HG02852 (cell line): ENCODE measurements around the gene ALDH3B2.
"Not testable (repeated sequence)": the region's sequence is repeated elsewhere in the genome, so short reads cannot be mapped to it uniquely, and the experiment has no call there.

Experiments used
- ATAC-seq: cut with Tn5 transposase; IDR thresholded peaks from one replicate; pipeline ENCODE4 v1.9.1; 2021; ENCODE audit warnings: mild to moderate bottlenecking, moderate library complexity; ENCODE audit not compliant: unreplicated experiment

ALDH3B2 gene

DNA sequence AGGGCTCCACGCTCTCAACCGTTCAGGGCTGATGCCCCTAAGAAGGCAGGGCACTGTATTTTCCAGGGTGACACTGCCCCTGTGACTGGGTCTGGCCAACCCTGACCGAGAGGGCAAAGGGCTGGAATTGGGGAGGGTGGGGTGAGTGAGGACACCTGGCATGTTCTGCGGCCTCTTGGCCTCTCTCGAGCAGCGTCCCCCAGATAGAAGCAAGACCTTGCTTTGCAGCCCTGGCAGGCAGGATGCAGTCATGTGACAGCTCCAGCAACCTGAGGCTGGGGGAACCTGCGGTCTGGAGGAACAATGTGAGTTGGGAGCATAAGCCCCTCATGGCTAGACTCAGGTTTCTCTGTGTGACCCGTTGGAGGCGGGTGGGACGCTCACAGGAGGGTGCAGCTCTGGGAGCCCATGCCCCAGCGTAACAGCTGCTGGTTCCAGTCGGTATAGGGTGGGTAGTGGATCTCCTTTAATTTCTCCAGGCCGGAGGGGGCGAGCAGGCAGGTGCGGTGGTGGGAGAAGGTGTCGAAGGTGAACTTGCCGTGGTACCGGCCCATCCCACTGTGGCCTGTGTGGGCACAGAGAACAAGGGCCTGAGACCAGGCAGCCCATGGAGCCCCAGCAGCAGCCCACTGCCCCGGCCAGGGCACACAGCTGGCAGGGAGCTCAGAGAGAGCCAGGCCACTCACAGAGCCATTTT is 11.4 kb downstream of the ALDH3B2 start:
- ATAC-seq = no peak

DNA sequence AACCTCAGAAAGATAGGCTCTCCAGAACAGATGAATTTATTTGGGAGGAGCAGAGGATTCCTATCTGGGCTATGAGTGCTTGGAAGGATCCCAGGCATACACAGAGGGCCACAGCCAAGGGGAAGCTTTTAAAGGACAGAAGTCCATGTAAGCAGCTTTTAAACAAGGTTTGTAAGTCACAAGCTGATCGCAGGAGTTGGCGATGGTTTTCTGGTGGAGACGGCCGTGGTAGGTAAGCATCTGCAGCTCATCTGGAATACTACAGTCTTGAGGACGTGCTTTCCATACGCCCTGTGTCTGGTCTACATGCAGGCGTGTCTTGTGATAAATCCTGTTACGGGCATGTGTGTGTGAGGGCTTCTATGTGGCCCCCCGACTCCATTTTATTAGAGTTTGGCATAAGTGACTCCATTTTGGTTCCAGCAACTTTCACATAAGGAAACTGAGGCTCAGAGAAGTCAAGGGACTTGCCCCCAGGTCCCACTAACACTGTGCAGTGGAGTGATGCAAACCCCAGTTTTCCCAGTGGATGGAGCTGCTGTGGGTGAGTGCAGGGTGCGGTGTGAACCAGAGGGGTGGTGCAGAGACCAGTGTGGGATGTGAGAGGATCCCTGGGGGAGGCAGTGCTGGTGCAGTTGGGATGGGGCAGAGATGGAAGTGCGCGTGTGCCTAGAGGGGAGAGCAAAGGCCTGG is 12.1 kb downstream of the ALDH3B2 start:
- ATAC-seq = no peak

DNA sequence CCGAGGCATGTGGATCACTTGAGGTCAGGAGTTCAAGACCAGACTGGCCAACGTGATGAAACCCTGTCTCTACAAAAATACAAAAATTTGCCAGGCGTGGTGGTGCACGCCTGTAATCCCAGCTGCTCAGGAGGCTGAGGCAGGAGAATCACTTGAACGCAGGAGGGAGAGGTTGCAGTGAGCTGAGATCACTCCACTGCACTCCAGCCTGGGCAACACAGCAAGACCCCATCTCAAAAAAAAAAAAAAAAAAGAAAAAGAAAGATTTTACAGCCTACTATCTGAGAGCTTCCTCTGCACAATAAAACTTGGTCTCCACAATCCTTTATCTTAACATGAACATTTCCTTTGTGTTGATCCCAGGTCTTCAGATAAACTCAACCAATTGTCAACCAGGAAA is 13.7 kb downstream of the ALDH3B2 start:
- ATAC-seq = not testable (repeated sequence)

DNA sequence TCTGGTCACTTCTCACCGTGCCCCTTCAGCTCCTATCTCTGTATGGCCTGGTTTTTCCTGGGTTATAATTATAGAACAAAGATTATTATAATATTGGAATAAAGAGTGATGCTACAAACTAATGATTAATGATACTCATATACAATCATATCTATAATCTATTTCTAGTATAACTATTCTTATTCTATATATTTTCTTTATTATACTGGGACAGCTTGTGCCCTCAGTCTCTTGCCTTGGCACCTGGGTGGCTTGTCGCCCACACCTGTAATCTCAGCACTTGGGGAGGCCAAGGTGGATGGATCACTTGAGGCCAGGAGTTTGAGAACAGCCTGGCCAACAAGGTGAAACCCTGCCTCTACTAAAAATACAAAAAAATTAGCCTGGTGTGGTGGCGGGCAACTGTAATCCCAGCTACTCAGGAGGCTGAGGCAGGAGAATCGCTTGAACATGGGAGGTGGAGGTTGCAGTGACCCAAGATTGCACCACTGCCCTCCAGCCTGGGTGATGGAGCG is 14.7 kb downstream of the ALDH3B2 start:
- ATAC-seq = not testable (repeated sequence)

DNA sequence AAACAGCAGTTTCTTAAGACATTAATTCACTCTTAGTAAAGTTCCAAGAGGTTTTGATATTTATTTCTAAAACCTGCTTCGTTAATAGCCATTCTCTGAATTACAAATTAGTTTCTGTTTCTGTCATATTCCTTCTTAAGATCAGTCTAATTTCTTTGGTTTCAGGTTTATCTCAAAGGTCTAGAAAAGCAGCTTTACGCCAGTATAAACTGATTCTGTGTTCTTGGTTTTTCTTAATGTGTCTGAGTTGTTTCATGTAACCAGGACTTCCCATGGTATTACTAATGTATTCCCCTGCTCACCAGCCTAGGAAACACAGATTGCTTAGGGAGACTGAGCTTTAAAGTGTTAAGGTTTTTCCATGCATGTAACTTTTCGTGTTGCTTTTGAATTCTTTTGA is 17.1 kb downstream of the ALDH3B2 start:
- no peak for ATAC-seq

DNA sequence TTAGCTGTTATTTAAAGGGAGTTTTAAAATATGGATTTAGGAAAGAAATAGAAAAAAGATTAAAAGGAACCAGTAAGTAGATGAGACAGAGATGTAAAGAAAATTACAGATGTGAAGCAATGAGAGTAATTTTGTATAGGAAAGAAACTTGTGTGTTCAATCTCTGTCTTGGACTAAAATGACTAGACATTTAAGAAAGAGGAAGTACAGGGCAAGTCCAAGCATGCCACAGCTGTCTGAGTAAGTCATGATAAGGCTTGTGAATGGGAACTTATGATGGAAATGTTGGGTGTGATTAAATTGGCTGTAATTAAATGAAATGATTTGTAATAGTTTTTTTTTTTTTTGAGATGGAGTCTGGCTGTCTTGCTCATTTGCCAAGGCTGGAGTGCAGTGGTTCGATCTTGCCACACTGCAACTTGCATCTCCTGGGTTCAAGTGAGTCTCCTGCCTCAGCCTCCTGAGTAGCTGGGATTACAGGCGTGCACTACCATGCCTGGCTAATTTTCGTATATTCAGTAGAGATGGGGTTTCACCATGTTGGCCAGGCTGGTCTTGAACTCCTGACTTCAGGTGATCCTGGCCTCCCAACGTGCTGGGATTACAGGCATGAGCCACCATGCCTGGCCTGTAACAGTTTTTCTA is 18.0 kb downstream of the ALDH3B2 start:
- ATAC-seq = no peak

DNA sequence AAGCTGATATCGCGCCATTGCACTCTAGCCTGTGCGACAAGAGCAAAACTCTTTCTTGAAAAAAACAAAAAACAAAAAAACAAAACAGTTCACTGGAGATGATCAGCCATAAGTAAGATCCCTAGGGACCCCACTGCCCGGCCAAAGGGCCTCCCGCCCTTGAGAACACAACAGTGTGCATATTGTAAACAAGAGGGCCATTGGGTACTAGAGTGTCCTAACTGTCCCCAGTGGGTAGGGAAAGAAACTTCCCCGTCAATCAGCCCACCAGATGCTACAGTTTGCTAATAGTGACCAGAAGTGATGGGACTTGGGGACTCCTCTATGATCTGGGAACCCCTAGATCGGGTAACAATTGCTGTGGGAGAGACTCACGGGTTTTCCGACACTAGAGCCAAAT is 20.2 kb downstream of the ALDH3B2 start:
- no peak for ATAC-seq

DNA sequence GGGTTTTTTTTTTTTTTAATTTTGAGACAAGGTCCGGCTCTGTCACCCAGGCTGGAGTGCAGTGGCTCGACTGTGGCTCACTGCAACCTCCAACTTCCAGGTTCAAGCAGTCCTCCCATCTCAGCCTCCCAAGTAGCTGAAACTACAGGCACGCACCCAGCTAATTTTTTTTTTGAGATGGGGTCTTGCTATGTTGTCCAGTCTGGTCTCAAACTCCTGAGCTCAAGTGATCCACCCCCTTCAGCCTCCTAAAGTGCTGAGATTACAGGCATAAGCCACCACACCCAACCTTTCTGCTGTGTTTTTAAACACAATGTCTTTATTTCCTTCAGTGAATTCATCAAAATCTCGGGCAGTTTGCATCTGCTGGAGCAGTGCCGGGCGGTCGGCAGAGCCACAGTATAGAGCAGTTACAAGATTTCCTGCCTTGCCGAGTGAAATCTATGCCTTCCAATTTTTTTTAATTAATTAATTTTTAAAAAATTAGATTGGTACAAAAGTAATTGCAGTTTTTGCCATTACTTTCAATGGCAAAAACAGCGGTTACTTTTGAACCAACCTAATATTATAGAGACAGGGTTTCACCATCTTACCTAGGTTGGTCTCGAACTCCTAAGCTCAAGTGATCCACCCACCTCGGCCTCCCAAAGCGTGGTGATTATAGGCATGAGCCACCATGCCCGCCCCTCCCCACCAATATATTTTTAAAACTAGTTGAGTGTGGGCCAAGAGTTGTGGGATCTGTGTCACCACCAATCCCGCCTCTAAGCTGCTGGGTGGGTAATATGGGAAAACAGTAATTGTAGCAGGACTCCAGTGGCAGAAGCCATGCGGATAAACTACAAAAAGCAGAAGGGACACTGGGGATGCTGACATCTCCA is 21.2 kb downstream of the ALDH3B2 start:
- no peak for ATAC-seq

DNA sequence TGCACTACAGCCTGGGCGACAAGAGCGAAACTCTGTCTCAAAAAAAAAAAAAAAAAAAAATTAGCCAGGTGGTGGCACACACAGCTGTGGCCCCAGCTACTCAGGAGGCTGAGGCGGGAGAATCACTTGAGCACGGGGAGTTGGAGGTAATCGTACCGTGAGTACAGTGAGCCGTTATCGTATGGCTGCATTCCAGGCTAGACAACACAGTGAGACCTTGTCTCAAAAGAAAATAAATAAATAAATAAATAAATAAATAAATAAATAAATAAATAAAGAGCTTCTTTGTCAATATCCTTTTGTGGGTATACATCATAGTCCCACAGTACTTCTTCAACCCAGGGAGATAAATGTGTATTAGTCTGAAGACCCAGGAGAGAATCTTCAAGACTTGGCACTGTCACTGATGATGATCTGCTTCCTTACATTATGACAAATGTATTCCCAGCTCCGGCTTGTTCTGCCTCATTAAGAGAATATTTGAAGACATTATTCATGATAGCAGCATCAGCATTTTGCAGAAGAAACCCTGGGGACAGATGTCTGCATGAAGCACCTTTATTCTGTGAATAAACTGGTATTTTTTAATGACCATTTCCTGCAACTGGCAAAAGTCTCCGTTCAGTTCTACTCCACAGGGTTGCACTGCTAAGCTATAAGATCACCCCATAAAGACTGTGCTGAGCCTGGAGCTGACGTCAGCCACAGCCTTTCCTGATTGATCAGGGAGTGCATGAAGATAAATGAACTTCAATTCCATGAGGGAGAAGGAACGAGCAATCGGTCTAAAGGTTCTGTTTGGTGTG is 22.2 kb downstream of the ALDH3B2 start:
- ATAC-seq = no peak

DNA sequence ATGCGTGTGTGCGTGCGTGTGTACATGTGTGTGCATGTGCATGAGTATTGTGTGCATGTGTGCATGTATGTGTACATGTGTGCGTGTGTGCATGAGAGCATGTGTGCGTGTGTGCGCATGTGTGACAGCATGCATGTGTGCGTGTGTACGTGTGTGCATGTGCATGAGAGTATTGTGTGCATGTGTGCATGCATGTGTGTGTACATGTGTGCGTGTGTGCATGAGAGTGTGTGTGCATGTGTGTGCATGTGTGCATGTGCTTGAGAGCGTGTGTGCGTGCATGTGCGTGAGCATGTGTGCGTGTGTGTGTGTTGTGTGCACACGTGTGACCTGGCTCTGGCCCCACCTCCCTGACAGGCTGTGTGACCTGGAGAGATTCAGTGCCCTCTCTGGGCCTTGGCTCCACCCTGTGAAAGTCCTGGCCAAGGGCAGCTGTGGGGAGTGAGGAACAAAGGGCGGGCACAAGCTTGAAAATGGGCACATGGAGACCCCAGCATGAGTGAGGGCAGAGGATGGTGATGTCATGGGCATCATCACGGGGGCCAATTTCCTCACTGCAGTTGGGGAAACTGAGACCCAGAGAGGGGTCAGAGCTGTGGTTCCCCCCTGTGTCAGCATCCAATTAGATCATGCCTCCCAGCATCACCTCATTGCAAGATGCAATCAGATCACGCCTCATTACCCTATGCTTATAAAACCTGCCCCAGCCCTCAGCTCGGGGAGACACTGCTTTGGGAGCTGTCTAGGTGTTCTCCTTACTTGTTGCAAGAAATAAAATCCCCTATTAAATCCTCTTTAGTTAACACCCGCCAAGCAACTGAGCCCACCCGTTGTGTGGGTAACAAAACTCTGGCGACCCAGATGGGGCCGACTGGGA is 24.6 kb downstream of the ALDH3B2 start:
- no peak for ATAC-seq

DNA sequence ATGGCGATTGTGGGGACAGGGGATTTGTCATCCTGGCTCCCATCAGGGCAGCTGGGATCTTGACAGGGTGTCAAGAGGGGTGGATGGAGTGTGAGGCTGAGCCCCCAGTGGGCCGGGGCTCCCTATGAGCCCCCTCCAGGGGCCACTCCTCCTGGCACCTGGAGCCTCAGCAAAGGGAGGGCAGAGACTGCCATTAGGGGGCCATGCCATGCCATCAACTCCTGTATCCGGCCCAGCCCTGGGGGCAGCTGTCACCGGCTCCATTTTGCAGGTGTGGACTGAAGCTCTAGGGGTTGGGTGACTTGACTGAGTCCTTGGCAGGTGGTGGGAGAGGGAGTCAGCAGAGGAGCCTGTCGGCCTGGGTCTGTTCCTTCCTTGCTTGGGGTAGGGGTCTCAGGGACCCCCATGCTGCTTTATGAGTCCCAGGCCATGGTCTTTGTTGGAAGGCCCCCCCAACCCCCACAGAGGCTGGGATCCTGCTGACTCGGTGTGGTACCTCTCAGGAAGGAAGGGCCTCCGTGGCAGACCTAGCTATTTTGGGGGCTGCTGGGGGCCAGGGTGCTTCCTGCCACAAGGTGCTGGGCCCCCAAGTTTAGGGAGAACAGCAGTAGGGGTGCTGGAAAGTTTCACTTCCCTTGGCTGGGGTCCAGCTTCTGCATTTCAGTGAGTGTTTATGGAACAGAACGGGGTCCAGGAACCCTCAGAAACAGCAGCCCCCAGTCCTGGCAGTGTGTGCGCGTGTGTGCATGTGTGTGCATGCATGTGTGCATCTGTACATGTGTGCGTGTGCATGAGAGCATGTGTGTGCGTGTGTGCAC is 25.4 kb downstream of the ALDH3B2 start:
- no peak for ATAC-seq

DNA sequence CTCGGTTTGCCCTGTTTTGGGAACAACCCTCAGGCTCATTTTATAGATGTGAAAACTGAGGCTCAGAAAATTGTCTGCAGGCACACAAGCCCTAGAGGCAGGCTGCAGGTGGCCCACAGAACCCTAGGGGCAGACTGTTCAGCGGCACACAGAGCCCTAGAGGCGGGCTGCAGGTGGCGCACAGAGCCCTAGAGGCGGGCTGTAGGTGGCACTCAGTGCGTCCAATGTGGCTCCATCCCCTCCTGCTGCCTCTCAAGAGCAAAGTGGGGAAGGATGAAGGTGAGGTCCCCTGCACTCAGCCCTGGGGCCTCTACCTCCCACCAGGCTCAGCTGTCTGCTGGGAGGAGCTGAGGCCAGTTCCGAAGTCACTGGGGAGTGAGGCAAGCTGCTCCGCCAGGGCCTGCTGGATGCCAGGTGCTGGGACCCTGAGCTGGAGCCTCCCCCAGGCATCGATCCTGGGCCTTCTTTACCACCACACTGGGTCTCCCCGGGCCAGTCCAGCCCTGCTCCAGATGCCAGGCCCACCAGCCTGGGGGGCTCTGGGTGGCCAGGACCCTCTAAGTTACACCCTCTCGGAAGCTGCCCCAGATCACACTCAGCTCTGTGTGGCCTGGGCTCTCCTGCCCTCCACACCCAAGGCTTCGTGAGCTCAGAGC is 26.2 kb downstream of the ALDH3B2 start:
- no peak for ATAC-seq

DNA sequence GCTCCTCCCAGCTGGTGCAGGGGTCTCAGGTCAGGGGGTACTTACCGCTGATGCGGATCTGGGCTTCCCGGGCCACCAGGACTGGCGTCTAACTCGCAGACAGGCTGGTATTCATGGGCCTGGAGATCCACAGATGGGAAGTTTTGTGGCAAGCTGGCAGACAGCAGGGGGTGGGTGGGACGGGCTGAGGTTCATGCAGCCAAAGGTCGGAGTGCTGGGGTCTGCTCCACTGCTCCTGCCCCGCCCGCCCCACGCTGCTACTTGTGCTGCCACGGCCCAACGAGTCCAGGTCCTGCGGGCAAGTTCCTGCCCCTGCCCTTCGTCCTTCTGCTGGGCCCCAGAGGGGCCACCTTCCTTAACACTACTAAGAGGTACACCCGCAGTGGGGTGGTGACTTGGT is 27.0 kb downstream of the ALDH3B2 start:
- ATAC-seq = no peak

DNA sequence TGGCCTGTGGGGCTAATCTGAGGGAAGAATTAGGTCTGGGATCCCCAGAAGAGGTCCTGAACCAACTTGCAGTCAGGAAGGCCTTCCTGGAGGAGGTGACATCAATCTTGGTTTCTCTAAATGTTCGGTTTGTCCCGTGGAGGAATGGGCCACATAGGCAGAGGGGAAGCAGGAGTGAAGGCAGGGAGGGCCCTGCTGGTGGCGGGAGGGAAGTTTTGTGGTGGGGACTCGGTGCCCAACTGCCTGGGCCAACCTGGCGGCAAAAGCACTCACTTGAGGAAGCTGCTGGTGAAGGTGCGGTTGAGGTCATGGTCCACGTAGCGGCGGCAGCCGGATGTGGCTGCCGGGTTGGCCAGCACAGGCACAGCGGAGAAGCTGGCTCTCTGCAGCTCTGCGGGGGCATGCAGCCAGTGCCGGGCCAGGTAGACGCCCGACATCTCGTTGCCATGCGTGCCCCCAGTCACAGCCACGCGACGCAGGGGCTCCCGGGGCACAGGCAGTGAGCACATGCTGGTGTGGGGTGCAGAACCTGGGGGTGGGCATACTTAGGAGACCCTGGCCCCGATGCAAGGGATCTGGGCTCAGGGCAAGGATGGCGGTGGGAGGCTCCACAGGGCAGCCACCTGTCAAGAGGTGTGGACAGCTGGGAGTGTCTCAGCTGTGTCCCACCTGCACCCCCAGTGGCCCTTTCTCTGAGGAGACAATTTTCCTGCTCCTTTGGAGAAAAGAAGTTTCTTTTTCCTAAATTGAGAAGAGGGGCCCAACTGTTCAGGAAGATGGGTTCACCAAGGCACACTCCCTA is 27.7 kb downstream of the ALDH3B2 start:
- no peak for ATAC-seq

DNA sequence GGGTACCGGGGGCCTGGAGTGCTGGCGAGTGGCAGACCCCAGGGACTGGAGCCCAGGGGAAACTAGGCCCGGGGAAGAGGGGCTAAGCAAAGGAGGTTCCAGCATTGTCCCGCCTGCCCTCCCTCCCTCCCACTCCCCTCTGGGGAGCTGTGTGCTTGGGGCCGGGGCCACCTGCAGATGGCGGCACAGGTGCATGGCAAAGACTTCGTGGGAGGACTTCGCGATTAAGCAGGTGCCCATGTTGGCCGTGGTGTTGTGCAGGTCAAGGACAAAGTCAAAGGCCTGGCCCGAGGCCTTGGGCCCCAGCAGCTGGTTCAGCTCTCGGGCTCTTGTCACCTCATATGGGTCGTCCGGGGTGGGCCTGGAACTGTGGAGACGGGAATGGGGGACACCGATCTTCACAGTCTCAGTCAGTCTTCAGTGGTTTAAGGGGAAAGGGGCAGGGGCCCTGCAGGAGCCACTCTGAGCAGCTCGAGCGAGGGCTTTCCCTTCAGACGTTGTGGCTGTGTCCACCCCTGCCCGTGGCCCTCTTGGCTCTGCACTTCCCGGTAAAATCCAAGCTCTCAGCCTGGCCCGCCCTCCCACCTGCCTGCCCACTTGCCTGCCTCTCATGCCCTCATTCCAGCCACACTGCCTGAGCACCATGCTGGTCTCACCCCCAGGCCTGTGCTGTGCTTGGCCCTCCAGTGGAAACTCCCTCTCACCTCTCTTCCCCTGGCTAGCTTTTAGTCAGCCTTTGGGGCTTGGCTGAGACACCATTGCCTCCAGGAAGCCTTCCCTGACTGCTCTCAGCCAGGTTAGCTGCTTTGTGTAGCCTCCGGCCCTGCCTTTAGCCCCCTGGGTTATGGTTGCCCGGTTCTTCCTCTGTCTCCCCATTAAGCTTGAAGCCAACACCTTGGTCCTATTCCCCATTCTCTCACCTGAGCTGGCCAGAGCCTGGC is 28.6 kb downstream of the ALDH3B2 start:
- ATAC-seq = no peak
